HepG2 (cell line): ENCODE results near the gene CCDC157. TPM values are rescaled to one million over a fixed set of nuclear protein-coding genes. Genes with fewer than 3 reads are reported as not detected.

Source experiments
- ATAC-seq: fragments of 200-7000 bp; cut with Tn5 transposase; 3 replicates; pipeline ENCODE4 v1.9.1; 2020; ENCODE audit warnings: mild to moderate bottlenecking, moderate library complexity
- BruUV-seq: library from RNA; stranded (reverse); fragments of 400-500 nt; replicated peaks from 2 replicates; lab custom pipeline; 2021; lab: Mats Ljungman, UMichigan
- CTCF ChIA-PET: fragments of 300-600 bp; formaldehyde crosslinking; extraction: SDS; loops from one replicate; lab custom pipeline; 2021; ENCODE audit warnings: low total read pairs, inconsistent platforms, low intra/inter-chr PET ratio; lab: Yijun Ruan, JAX
- POLR2A ChIA-PET: fragments of 350-600 bp; sonication (Branson Sonifier 250); formaldehyde crosslinking; loops from one replicate; lab custom pipeline; 2020; ENCODE audit warnings: antibody characterized with exemption, inconsistent platforms; lab: Yijun Ruan, JAX
- DNase-seq: peaks from one replicate; pipeline ENCODE4 v3.0.0-alpha.2; 2015; ENCODE audit warnings: low spot score
- FAIRE-seq: peaks from 3 replicates; lab custom pipeline; 2011; peaks lifted over from hg19 to GRCh38; lab: Jason Lieb, UNC
- H2AFZ ChIP-seq: one replicate; pipeline ENCODE4 v1.6.1; 2011; ENCODE audit warnings: low read length, inconsistent platforms
- H3K27ac ChIP-seq: fragments of 300-600 bp; 3 replicates; pipeline ENCODE4 v1.8.0; 2011; ENCODE audit warnings: mixed run types, mild to moderate bottlenecking, mixed read lengths, low read length, inconsistent platforms; ENCODE audit not compliant: insufficient read depth; ENCODE audit errors: extremely low read length
- H3K27me3 ChIP-seq, 2 experiments: fragments of 200-600 bp in 1 of 2; 2 replicates in 1 of 2; 3 replicates in 1 of 2; pipeline versions ENCODE4 v1.6.0 to v1.8.0; 2011; ENCODE audit warnings: low read length in 2 of 2, mild to moderate bottlenecking in 2 of 2, moderate library complexity in 2 of 2, inconsistent platforms in 1 of 2; ENCODE audit not compliant: insufficient read depth in 2 of 2, control insufficient read depth in 1 of 2
- H3K36me3 ChIP-seq, 2 experiments: fragments of 200-600 bp in 1 of 2; replicated peaks in 1 of 2; 2 replicates in 1 of 2; 3 replicates in 1 of 2; pipeline versions ENCODE4 v1.5.1 to v1.8.0; 2011; ENCODE audit warnings: low read length in 2 of 2, inconsistent platforms in 1 of 2; ENCODE audit not compliant: insufficient read depth in 2 of 2, control insufficient read depth in 1 of 2
- H3K4me1 ChIP-seq: 2 replicates; pipeline ENCODE4 v1.5.1; 2012; ENCODE audit warnings: low read length, inconsistent platforms; ENCODE audit not compliant: insufficient read depth
- H3K4me2 ChIP-seq: 2 replicates; pipeline ENCODE4 v1.6.0; 2011; ENCODE audit warnings: low read depth, low read length, inconsistent platforms
- H3K4me3 ChIP-seq, 3 experiments: fragments of 200-600 bp in 1 of 3; sonication (generic), shearing (Covaris generic) in 1 of 3; replicated peaks in 1 of 3; 2 replicates each; pipeline ENCODE4 v1.5.1; 2011 to 2016; ENCODE audit warnings: low read length in 3 of 3, inconsistent platforms in 2 of 3, low read depth in 2 of 3, mild to moderate bottlenecking in 2 of 3, control low read depth in 1 of 3, mixed read lengths in 1 of 3; ENCODE audit not compliant: insufficient read depth in 1 of 3
- H3K79me2 ChIP-seq: one replicate; pipeline ENCODE4 v1.6.1; 2011; ENCODE audit warnings: low read length, inconsistent platforms; ENCODE audit not compliant: insufficient read depth
- H3K9ac ChIP-seq: 2 replicates; pipeline ENCODE4 v1.6.0; 2011; ENCODE audit warnings: mild to moderate bottlenecking, low read depth, low read length, inconsistent platforms; ENCODE audit not compliant: insufficient read depth
- H3K9me3 ChIP-seq: 2 replicates; pipeline ENCODE4 v1.5.1; 2012; ENCODE audit warnings: mild to moderate bottlenecking, low read length
- H4K20me1 ChIP-seq: 2 replicates; pipeline ENCODE4 v1.6.0; 2011; ENCODE audit warnings: inconsistent platforms, mild to moderate bottlenecking, low read length, moderate library complexity; ENCODE audit not compliant: insufficient read depth
- CBX1 ChIP-seq: IDR thresholded peaks from one replicate; pipeline ENCODE4 v1.6.1; 2016; ENCODE audit warnings: antibody characterized with exemption, low read depth
- HES4 ChIP-seq: sonication (generic); formaldehyde crosslinking; IDR thresholded peaks from 2 replicates; pipeline ENCODE4 v1.9.0; 2021; ENCODE audit warnings: mild to moderate bottlenecking, missing genetic modification reagents, borderline replicate concordance
- NFAT5 ChIP-seq: sonication (generic); formaldehyde crosslinking; IDR thresholded peaks from 2 replicates; pipeline ENCODE4 v1.4.0; 2020; ENCODE audit warnings: missing genetic modification reagents
- PHF21A ChIP-seq: sonication (generic); formaldehyde crosslinking; IDR thresholded peaks from 2 replicates; pipeline ENCODE4 v1.5.0; 2020; ENCODE audit warnings: mild to moderate bottlenecking, missing genetic modification reagents
- SOX5 ChIP-seq: IDR thresholded peaks from 2 replicates; pipeline ENCODE4 v1.6.1; 2016; ENCODE audit warnings: borderline replicate concordance
- SRSF9 ChIP-seq: fragments of 200-400 bp; formaldehyde crosslinking; IDR thresholded peaks from 2 replicates; pipeline ENCODE4 v1.6.1; 2018; ENCODE audit warnings: borderline replicate concordance, mild to moderate bottlenecking, low read depth, low read length; ENCODE audit not compliant: insufficient read depth, poor library complexity, severe bottlenecking
- SSRP1 ChIP-seq: IDR thresholded peaks from 2 replicates; pipeline ENCODE4 v1.6.1; 2016; ENCODE audit warnings: control low read depth
- TBX2 ChIP-seq: sonication (generic); formaldehyde crosslinking; IDR thresholded peaks from 2 replicates; pipeline ENCODE4 v1.5.0; 2020; ENCODE audit warnings: missing genetic modification reagents, mild to moderate bottlenecking, borderline replicate concordance
- TCF7L2 ChIP-seq: IDR thresholded peaks from 2 replicates; pipeline ENCODE4 v1.6.1; 2011; ENCODE audit warnings: mild to moderate bottlenecking, low read depth, low read length, moderate library complexity
- ZNF3 ChIP-seq: IDR thresholded peaks from 2 replicates; pipeline ENCODE4 v1.7.0; 2017; ENCODE audit warnings: inconsistent platforms
- ZNF629 ChIP-seq: sonication (generic); formaldehyde crosslinking; conservative IDR thresholded peaks from 2 replicates; pipeline ENCODE4 v1.5.0; 2020; ENCODE audit warnings: missing genetic modification reagents
- WGBS: methylation state at CpG from one replicate; pipeline ENCODE4 v1.1.6; 2017; ENCODE audit warnings: low lambda C conversion rate; 5-methylcytosine and 5-hydroxymethylcytosine counted together
- in situ Hi-C: cut with HindIII; loops from 2 replicates; pipeline ENCODE4 v1.10.0; 2017; ENCODE audit warnings: low pct_unique_long_range_greater_than_20kb; ENCODE audit not compliant: extremely low pct_ligation_motif_present
- intact Hi-C: fragments of 100-400 bp; cut with micrococcal nuclease; formaldehyde crosslinking; loops from one replicate; pipeline ENCODE4 v1.10.0; 2022; ENCODE audit not compliant: unreplicated experiment
- polyA plus RNA-seq, 8 experiments: library from polyadenylated mRNA; depleted of rRNA in 3 of 8; stranded (reverse) in 7 of 8; unstranded in 1 of 8; fragments of >200 nt; fragmentation: Illumina TruSeq in 4 of 8; extraction: Trizol in 4 of 8; gene quantifications; 2 replicates each; pipeline versions ENCODE4 v1.2.1 to v1.2.3, GENCODE V29; 2011 to 2016; ENCODE audit warnings: low read depth in 4 of 8, missing spikeins in 1 of 8, mixed read lengths in 1 of 8; ENCODE audit not compliant: insufficient read depth in 1 of 8
- total RNA-seq, 5 experiments: library from RNA; depleted of rRNA; stranded (reverse); fragments of >200 nt; fragmentation: Illumina TruSeq; extraction: Trizol; gene quantifications; 2 replicates each; pipeline ENCODE4 v1.2.3, GENCODE V29; 2016; ENCODE audit warnings: low read depth in 1 of 5
- TF ChIP-seq, protein P1 (sequence below): sonication (generic); formaldehyde crosslinking; IDR thresholded peaks from 2 replicates; pipeline ENCODE4 v1.5.0; 2020; ENCODE audit warnings: missing genetic modification reagents, mild to moderate bottlenecking, borderline replicate concordance
- TF ChIP-seq, protein P2 (sequence below): sonication (generic); formaldehyde crosslinking; IDR thresholded peaks from 2 replicates; pipeline ENCODE4 v1.8.0; 2022; ENCODE audit warnings: mild to moderate bottlenecking, missing genetic modification reagents, moderate library complexity
- TF ChIP-seq, protein P3 (sequence below): sonication (generic); formaldehyde crosslinking; IDR thresholded peaks from 2 replicates; pipeline ENCODE4 v1.8.1; 2023; ENCODE audit warnings: mild to moderate bottlenecking, missing genetic modification reagents

CCDC157 gene
- total and polyA plus RNA-seq, 2 of the 13 experiments (the other 11 are each of a cell fraction or from before 2014, with no cell fraction given) = 1.4 to 1.6 TPM

DNA sequence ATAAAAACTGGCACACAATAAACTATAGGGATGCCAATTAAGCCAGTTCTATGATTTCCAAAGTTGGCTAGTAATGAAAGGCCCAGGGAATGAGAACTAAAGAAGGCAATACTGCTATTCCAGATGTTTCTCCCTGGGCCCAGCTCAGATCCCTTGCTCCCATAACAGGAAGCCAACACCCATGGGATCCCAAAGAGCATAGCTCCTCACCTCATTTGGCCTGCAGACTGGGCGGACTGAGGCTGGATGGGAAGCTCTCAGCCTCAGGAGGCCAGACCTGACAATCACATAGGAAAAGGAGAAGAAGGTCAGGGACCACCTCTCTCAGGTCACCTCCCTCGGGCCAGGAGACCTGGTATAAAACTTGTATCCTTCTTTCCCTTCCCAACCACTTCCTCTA lies 35.3 kb upstream of the CCDC157 start:
- Histone ChIP-seq H2AFZ (no peak overlapping the region), H3K27ac (no peak overlapping the region), H3K9ac (no peak overlapping the region), H4K20me1 (no peaks in the 10 kb centered on the region), H3K36me3 (no peaks in the 10 kb centered on the region), H3K4me1 (peaks cover 62% of the 10 kb centered on the region), H3K4me2 (no peak overlapping the region), H3K9me3 (no peaks in the 10 kb centered on the region), H3K27me3 (no peaks in the 10 kb centered on the region), H3K4me3 (no peak overlapping the region), H3K79me2 (no peaks in the 10 kb centered on the region)
- TF ChIP-seq ZNF629 (no peak), ZNF3 (CRISPR knock-in tag) (no peak), CBX1 (no peak), SSRP1 (CRISPR knock-in tag) (no peak), PHF21A (CRISPR knock-in tag) (no peak), TCF7L2 (no peak), HES4 (CRISPR knock-in tag) (no peak), SRSF9 (no peak), NFAT5 (CRISPR knock-in tag) (no peak), TBX2 (no peak), SOX5 (CRISPR knock-in tag) (no peak)
- TF ChIP-seq, protein P1, sequence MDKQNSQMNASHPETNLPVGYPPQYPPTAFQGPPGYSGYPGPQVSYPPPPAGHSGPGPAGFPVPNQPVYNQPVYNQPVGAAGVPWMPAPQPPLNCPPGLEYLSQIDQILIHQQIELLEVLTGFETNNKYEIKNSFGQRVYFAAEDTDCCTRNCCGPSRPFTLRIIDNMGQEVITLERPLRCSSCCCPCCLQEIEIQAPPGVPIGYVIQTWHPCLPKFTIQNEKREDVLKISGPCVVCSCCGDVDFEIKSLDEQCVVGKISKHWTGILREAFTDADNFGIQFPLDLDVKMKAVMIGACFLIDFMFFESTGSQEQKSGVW (CRISPR knock-in tag) = no peak
- TF ChIP-seq, protein P2, sequence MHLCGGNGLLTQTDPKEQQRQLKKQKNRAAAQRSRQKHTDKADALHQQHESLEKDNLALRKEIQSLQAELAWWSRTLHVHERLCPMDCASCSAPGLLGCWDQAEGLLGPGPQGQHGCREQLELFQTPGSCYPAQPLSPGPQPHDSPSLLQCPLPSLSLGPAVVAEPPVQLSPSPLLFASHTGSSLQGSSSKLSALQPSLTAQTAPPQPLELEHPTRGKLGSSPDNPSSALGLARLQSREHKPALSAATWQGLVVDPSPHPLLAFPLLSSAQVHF (CRISPR knock-in tag) = no peak
- TF ChIP-seq, protein P3, sequence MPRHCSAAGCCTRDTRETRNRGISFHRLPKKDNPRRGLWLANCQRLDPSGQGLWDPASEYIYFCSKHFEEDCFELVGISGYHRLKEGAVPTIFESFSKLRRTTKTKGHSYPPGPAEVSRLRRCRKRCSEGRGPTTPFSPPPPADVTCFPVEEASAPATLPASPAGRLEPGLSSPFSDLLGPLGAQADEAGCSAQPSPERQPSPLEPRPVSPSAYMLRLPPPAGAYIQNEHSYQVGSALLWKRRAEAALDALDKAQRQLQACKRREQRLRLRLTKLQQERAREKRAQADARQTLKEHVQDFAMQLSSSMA = no peak
- ChIA-PET CTCF (no interaction called here), POLR2A (no interaction called here)
- WGBS = 92% methylated on average over 2 of the region's 2 CpGs
- no TSS peak for BruUV-seq
- FAIRE-seq (no peak), ATAC-seq (no peak), DNase-seq (no peak)
- intact Hi-C loops (no loop called here), in situ Hi-C loops (no loop called here)
